Endothelial cell of umbilical vein (primary cell): Measurements from ENCODE around the gene NBEA. TPM values are rescaled to one million over a fixed set of nuclear protein-coding genes. Genes with fewer than 3 reads are reported as not detected.

Experiments used
- BruUV-seq: library from RNA; stranded (reverse); fragments of 400-500 nt; replicated peaks from 2 replicates; lab custom pipeline; 2021; lab: Mats Ljungman, UMichigan
- CTCF ChIA-PET: fragments of 300-600, 350-600 bp; sonication (Branson Sonifier 250); formaldehyde crosslinking; loops from one replicate; lab custom pipeline; 2021; ENCODE audit warnings: antibody characterized with exemption, inconsistent platforms; lab: Charles Lee
- POLR2A ChIA-PET: fragments of 300-600, 350-600 bp; sonication (Branson Sonifier 250); formaldehyde crosslinking; loops from one replicate; lab custom pipeline; 2021; ENCODE audit warnings: antibody characterized with exemption, inconsistent platforms; lab: Charles Lee
- DNase-seq: peaks from one replicate; pipeline ENCODE4 v3.0.0-alpha.2; 2011; ENCODE audit warnings: low read depth, low spot score
- FAIRE-seq: peaks from 2 replicates; lab custom pipeline; 2011; peaks lifted over from hg19 to GRCh38; lab: Jason Lieb, UNC
- H2AFZ ChIP-seq: 2 replicates; pipeline ENCODE4 v1.6.0; 2012; ENCODE audit warnings: low read depth, low read length, control low read depth, inconsistent platforms
- H3K27ac ChIP-seq: 2 replicates; pipeline ENCODE4 v1.5.1; 2011; ENCODE audit warnings: low read depth, mild to moderate bottlenecking, control low read depth, low read length, moderate library complexity; ENCODE audit not compliant: insufficient read depth
- H3K27me3 ChIP-seq, 2 experiments: 2 replicates each; pipeline versions ENCODE4 v1.6.0 to v1.6.1; 2011; ENCODE audit warnings: low read length in 2 of 2, mixed read lengths in 1 of 2; ENCODE audit not compliant: control insufficient read depth in 2 of 2, insufficient read depth in 2 of 2
- H3K36me3 ChIP-seq, 2 experiments: 2 replicates in 1 of 2; 3 replicates in 1 of 2; pipeline ENCODE4 v1.5.1; 2011; ENCODE audit warnings: low read length in 2 of 2, mild to moderate bottlenecking in 1 of 2, moderate library complexity in 1 of 2; ENCODE audit not compliant: control insufficient read depth in 2 of 2, insufficient read depth in 2 of 2; ENCODE audit errors: extremely low read depth in 1 of 2
- H3K4me1 ChIP-seq: 3 replicates; pipeline ENCODE4 v1.5.1; 2011; ENCODE audit warnings: mild to moderate bottlenecking, low read length; ENCODE audit not compliant: control insufficient read depth, insufficient read depth; ENCODE audit errors: extremely low read depth
- H3K4me2 ChIP-seq: 2 replicates; pipeline ENCODE4 v1.6.1; 2011; ENCODE audit warnings: low read length, control low read depth, mixed read lengths; ENCODE audit not compliant: insufficient read depth
- H3K4me3 ChIP-seq, 3 experiments: fragments of 200-600 bp in 1 of 3; sonication (generic), shearing (Covaris generic) in 1 of 3; replicated peaks in 1 of 3; 2 replicates each; pipeline ENCODE4 v1.5.1; 2011 to 2016; ENCODE audit warnings: control low read depth in 3 of 3, low read length in 3 of 3, mild to moderate bottlenecking in 2 of 3, inconsistent platforms in 1 of 3, low read depth in 1 of 3, moderate library complexity in 1 of 3; ENCODE audit not compliant: insufficient read depth in 1 of 3
- H3K79me2 ChIP-seq: 2 replicates; pipeline ENCODE4 v1.6.0; 2012; ENCODE audit warnings: low read length, inconsistent platforms; ENCODE audit not compliant: control insufficient read depth, insufficient read depth
- H3K9ac ChIP-seq: replicated peaks from 2 replicates; pipeline ENCODE3; 2011; ENCODE audit warnings: low read length, control low read depth; ENCODE audit not compliant: insufficient read depth; ENCODE audit errors: extremely low read depth
- H3K9me1 ChIP-seq: replicated peaks from 3 replicates; pipeline ENCODE4 v1.6.0; 2011; ENCODE audit warnings: mild to moderate bottlenecking, low read length; ENCODE audit not compliant: control insufficient read depth, insufficient read depth; ENCODE audit errors: extremely low read depth
- H3K9me3 ChIP-seq: replicated peaks from 2 replicates; pipeline ENCODE4 v1.5.1; 2012; ENCODE audit warnings: low read length, inconsistent platforms; ENCODE audit not compliant: control insufficient read depth, insufficient read depth
- H4K20me1 ChIP-seq: replicated peaks from 2 replicates; pipeline ENCODE3; 2011; ENCODE audit warnings: mild to moderate bottlenecking, low read length; ENCODE audit not compliant: control insufficient read depth, insufficient read depth; ENCODE audit errors: extremely low read depth
- CTCF ChIP-seq, 2 donors: IDR thresholded peaks; 1 replicate in 1 of 2; 2 replicates in 1 of 2; pipeline ENCODE4 v1.5.1; 2011; ENCODE audit warnings: low read length in 2 of 2, mild to moderate bottlenecking in 2 of 2, moderate library complexity in 2 of 2, control low read depth in 1 of 2, inconsistent platforms in 1 of 2, low read depth in 1 of 2; ENCODE audit not compliant: insufficient read depth in 1 of 2; ENCODE audit errors: extremely low read depth in 1 of 2
- EZH2 ChIP-seq: IDR thresholded peaks from 2 replicates; pipeline ENCODE4 v1.6.1; 2012; ENCODE audit warnings: borderline replicate concordance, low read depth, mild to moderate bottlenecking, moderate library complexity, low read length, inconsistent platforms; ENCODE audit not compliant: severe bottlenecking
- FOS ChIP-seq: IDR thresholded peaks from 2 replicates; pipeline ENCODE4 v1.6.1; 2011; ENCODE audit warnings: mild to moderate bottlenecking, low read length, moderate library complexity, borderline replicate concordance; ENCODE audit not compliant: insufficient read depth
- GATA2 ChIP-seq: IDR thresholded peaks from 2 replicates; pipeline ENCODE4 v1.7.0; 2011; ENCODE audit warnings: low read depth, mild to moderate bottlenecking, moderate library complexity, mixed read lengths, low read length; ENCODE audit not compliant: insufficient read length, insufficient read depth
- JUN ChIP-seq: IDR thresholded peaks from 2 replicates; pipeline ENCODE4 v1.6.1; 2011; ENCODE audit warnings: borderline replicate concordance, low read depth; ENCODE audit not compliant: insufficient read length, insufficient read depth
- MAX ChIP-seq: IDR thresholded peaks from 2 replicates; pipeline ENCODE4 v1.6.1; 2011; ENCODE audit not compliant: insufficient read depth, insufficient read length
- MYC ChIP-seq: IDR thresholded peaks from one replicate; pipeline ENCODE4 v1.6.1; 2011; ENCODE audit warnings: mild to moderate bottlenecking, low read depth, low read length
- POLR2A ChIP-seq: IDR thresholded peaks from 2 replicates; pipeline ENCODE4 v1.6.1; 2012; ENCODE audit warnings: low read depth, mild to moderate bottlenecking, control low read depth, low read length
- POLR2AphosphoS5 ChIP-seq: IDR thresholded peaks from 2 replicates; pipeline ENCODE4 v1.6.1; 2012; ENCODE audit warnings: low read depth, mild to moderate bottlenecking, control low read depth, low read length, moderate library complexity; ENCODE audit not compliant: insufficient read depth
- dilution Hi-C: fragments of 300-500 bp; cut with MboI; formaldehyde crosslinking; loops from one replicate; pipeline ENCODE4 v1.15.0; 2019; ENCODE audit warnings: low sequenced_read_pairs; ENCODE audit not compliant: extremely low pct_ligation_motif_present
- intact Hi-C: fragments of 100-400 bp; cut with micrococcal nuclease; formaldehyde crosslinking; loops from one replicate; pipeline ENCODE4 v1.10.0; 2022
- polyA plus RNA-seq, 4 experiments: library from polyadenylated mRNA; depleted of rRNA in 3 of 4; stranded (reverse) in 3 of 4; unstranded in 1 of 4; fragments of >200 nt; gene quantifications; 2 replicates each; pipeline versions ENCODE4 v1.2.1 to v1.2.3, GENCODE V29; 2011 to 2012; ENCODE audit warnings: missing spikeins in 1 of 4
- total RNA-seq: library from RNA; stranded (reverse); gene quantifications from 2 replicates; pipeline ENCODE4 v1.2.3, GENCODE V29; 2021

NBEA gene
- total and polyA plus RNA-seq, 2 donors (not counting 3 experiments of a cell fraction or from before 2014, with no cell fraction given), result 3.0 to 4.8 TPM

GRCh38 chr13:35534343-35534742, 592.3 kb downstream of the NBEA start:
- DNase-seq, result no peak
- FAIRE-seq, result no peak
- TF ChIP-seq GATA2 (no peak), FOS (no peak), MYC (no peak), POLR2A (no peak), POLR2AphosphoS5 (no peak), MAX (no peak), JUN (no peak), CTCF (IDR thresholded peaks at IDR 0.05; ENCODE audit: extremely low read depth in 1 of 2, insufficient read depth in 1 of 2, low read depth in 1 of 2, low read length in 2 of 2) (no peak), EZH2 (no peak)
- no peaks in the 10 kb centered on the region for H3K4me1 ChIP-seq
- no peaks in the 10 kb centered on the region for H3K9me3 ChIP-seq
- H3K4me2 ChIP-seq, result no peak overlapping the region
- intact Hi-C loops (no loop called here), dilution Hi-C loops (no loop called here)
- H3K9me1 ChIP-seq, result no peaks in the 10 kb centered on the region
- ChIA-PET CTCF (no interaction called here), POLR2A (no interaction called here)
- BruUV-seq, result no TSS peak
- H3K27me3 ChIP-seq, result no peaks in the 10 kb centered on the region
- H3K4me3 ChIP-seq, result no peak overlapping the region
- H3K36me3 ChIP-seq, result no peaks in the 10 kb centered on the region
- no peaks in the 10 kb centered on the region for H3K79me2 ChIP-seq
- no peak overlapping the region for H2AFZ ChIP-seq
- no peaks in the 10 kb centered on the region for H4K20me1 ChIP-seq
- no peak overlapping the region for H3K27ac ChIP-seq
- no peak overlapping the region for H3K9ac ChIP-seq
